Left lung (tissue), 10 donors: Measurements from ENCODE around the gene CENPP. TPM values are rescaled to one million over a fixed set of nuclear protein-coding genes. Genes with fewer than 3 reads are reported as not detected.

Experiments used
- ATAC-seq: fragments of 200-7000 bp; cut with Tn5 transposase; one replicate; pipeline ENCODE4 v1.9.1; 2020; ENCODE audit warnings: moderate library complexity
- DNase-seq, 4 donors: peaks; one replicate each; pipeline ENCODE4 v3.0.0-alpha.2; 2013 to 2020
- H3K27ac ChIP-seq, 2 donors: fragments of 200-600 bp; sonication (generic) in 1 of 2; one replicate each; pipeline versions ENCODE4 v1.5.0 to v1.8.0; 2020 to 2021
- H3K27me3 ChIP-seq, 2 donors: fragments of 200-600 bp; sonication (generic) in 1 of 2; one replicate each; pipeline versions ENCODE4 v1.5.0 to v1.8.0; 2020 to 2021
- H3K36me3 ChIP-seq, 2 donors: fragments of 200-600 bp; sonication (generic) in 1 of 2; one replicate each; pipeline versions ENCODE4 v1.5.0 to v1.8.0; 2020 to 2021
- H3K4me1 ChIP-seq, 2 donors: fragments of 200-600 bp; one replicate each; pipeline ENCODE4 v1.8.0; 2021
- H3K4me3 ChIP-seq, 2 donors: fragments of 200-600 bp; sonication (generic) in 1 of 2; one replicate each; pipeline versions ENCODE4 v1.5.0 to v1.8.0; 2020 to 2021; ENCODE audit warnings: mild to moderate bottlenecking in 1 of 2
- H3K9me3 ChIP-seq, 2 donors: fragments of 200-600 bp; sonication (generic) in 1 of 2; one replicate each; pipeline versions ENCODE4 v1.5.0 to v1.8.0; 2020 to 2021
- intact Hi-C, 2 donors: fragments of 100-400 bp; cut with DNase I; formaldehyde crosslinking; loops; one replicate each; pipeline versions ENCODE4 v1.11.2 to v1.14.2; 2022
- polyA plus RNA-seq, 6 donors: library from polyadenylated mRNA; unstranded; fragments of 120-200 nt; gene quantifications; one replicate each; pipeline ENCODE4 v1.2.1, GENCODE V29; 2013; ENCODE audit not compliant: insufficient read length in 6 of 6
- total RNA-seq, 2 donors: library from RNA; stranded (reverse); fragmentation: NEBNext Ultra II Directional; extraction: Animal tissue kit (Norgen Biotek cat#: 25700); gene quantifications; one replicate each; pipeline ENCODE4 v1.2.1, GENCODE V29; 2021
- TF ChIP-seq, protein P1 (sequence below), 2 donors: fragments of 200-600 bp; sonication (generic) in 1 of 2; IDR thresholded peaks; one replicate each; pipeline versions ENCODE4 v1.5.0 to v1.8.0; 2021; ENCODE audit warnings: antibody characterized with exemption in 2 of 2
- donor health status: DM: no; HTN: yes; CAD: no.
- donor health status: DM: no; HTN: no; CAD: no.

CENPP gene
- total and polyA plus RNA-seq, 8 donors = 3.2 to 9.0 (median 5.7) TPM

DNA sequence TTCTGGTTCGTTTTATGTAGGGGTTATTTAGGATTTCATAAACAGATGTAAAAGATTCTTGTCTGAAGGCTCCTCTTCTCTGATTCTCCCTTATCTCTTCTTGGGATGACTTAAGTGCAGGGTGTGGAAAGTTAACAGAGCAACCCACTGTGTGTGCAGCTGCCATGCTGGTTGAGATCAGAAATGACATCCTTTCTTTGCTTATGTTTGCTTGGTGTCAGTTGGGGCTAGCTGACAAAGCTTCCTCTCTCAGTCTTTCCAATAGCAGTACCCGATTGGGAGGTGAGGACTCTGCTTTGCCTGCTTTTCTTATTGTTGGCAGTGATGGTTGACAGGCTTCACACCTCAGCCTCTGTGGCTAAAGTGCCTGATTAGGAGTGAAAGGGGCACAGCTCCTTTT lies 52.1 kb downstream of the CENPP start:
- no peak overlapping the region for H3K27ac ChIP-seq
- intact Hi-C loops = no loop called here
- H3K27me3 ChIP-seq = no peaks in the 10 kb centered on the region
- H3K36me3 ChIP-seq = no peaks in the 10 kb centered on the region
- TF ChIP-seq, protein P1, sequence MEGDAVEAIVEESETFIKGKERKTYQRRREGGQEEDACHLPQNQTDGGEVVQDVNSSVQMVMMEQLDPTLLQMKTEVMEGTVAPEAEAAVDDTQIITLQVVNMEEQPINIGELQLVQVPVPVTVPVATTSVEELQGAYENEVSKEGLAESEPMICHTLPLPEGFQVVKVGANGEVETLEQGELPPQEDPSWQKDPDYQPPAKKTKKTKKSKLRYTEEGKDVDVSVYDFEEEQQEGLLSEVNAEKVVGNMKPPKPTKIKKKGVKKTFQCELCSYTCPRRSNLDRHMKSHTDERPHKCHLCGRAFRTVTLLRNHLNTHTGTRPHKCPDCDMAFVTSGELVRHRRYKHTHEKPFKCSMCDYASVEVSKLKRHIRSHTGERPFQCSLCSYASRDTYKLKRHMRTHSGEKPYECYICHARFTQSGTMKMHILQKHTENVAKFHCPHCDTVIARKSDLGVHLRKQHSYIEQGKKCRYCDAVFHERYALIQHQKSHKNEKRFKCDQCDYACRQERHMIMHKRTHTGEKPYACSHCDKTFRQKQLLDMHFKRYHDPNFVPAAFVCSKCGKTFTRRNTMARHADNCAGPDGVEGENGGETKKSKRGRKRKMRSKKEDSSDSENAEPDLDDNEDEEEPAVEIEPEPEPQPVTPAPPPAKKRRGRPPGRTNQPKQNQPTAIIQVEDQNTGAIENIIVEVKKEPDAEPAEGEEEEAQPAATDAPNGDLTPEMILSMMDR (IDR thresholded peaks at IDR 0.05) = no peak
- H3K9me3 ChIP-seq = peaks cover 0 to 20% of the 10 kb centered on the region in 2 donors
- H3K4me1 ChIP-seq = no peaks in the 10 kb centered on the region
- ATAC-seq (no peak), DNase-seq (no peak)
- no peak overlapping the region for H3K4me3 ChIP-seq

DNA sequence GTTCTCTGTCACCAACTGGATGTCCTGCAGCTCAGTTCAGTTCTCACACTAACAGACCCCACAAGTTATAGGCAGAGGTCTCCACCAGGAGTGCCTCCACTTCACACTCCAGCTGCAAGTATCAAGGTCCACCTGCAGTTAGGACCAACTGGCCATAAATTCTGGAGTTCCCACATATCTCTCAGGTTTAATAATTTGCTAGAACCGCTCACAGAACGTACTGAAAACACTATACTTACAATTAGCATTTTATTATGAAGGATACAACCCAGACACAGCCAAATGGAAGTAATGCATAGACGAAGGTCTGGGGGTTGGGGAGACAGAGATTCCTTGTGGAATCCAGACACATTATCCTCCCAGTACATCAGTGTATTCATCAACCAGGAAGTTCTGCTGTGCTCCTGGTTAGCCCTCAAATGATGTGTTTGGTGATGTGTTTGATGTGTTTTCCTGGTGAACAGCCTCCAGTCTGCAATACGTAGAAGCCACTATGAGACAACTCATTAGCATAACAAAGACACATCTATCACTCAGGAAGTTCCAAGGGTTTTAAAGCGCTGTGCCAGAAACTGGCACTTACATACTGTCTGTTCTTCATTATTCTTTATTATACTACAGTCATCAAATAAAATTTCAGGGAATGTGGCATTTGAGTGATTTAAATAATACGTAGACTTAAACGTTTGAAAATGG lies 53.3 kb downstream of the CENPP start:
- H3K4me1 ChIP-seq = no peaks in the 10 kb centered on the region
- no peaks in the 10 kb centered on the region for H3K36me3 ChIP-seq
- no peak for DNase-seq
- H3K27me3 ChIP-seq = no peaks in the 10 kb centered on the region
- peaks cover 0 to 10% of the 10 kb centered on the region in 2 donors for H3K9me3 ChIP-seq
- ATAC-seq = no peak
- TF ChIP-seq, protein P1 (IDR thresholded peaks at IDR 0.05) = no peak
- intact Hi-C loops = no loop called here
- H3K4me3 ChIP-seq = no peak overlapping the region
- no peak overlapping the region for H3K27ac ChIP-seq

DNA sequence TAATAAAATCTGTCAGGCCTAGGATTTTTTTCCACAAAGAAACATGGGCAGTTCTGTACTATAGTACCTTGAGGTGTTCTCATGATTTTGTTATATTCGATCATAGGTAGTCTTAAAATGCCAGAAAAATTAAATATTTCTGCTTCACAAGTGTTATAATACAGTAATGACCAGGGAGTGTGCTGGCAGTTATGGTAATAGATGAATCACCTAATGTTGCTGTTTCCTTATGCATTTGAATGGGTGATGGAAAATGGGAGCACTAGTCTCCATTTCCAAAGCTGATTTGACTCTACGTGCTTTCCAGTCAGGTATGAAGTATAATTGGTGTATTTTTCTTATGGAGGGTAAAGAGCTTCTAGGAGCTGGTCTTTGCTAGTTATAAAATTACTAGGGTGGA lies 54.9 kb downstream of the CENPP start:
- TF ChIP-seq, protein P1 (IDR thresholded peaks at IDR 0.05) = no peak
- no peaks in the 10 kb centered on the region for H3K27me3 ChIP-seq
- H3K4me3 ChIP-seq = no peak overlapping the region
- H3K4me1 ChIP-seq = no peaks in the 10 kb centered on the region
- H3K27ac ChIP-seq = no peak overlapping the region
- DNase-seq (no peak), ATAC-seq (no peak)
- H3K9me3 ChIP-seq = no peaks in the 10 kb centered on the region
- intact Hi-C loops = no loop called here
- H3K36me3 ChIP-seq = no peaks in the 10 kb centered on the region

DNA sequence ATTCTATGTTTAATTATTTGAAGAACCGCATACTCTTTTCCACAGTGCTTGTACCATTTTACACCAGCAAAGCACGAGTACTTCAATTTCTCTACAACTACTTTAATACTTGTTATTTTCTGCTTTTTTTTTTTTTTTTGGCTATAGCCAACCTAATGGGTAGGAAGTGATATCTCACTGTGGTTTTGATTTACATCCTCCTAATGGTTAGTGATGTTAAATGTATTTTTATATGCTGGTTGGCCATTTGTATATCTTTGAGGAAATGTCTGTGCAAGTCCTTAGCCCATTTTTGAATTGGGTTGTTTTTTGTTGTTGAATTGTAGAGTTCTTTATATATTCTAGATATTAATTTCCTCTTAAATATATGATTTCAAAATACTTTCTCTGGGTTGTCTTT lies 56.0 kb downstream of the CENPP start:
- Histone ChIP-seq H3K4me1 (no peaks in the 10 kb centered on the region), H3K9me3 (no peaks in the 10 kb centered on the region), H3K27ac (no peak overlapping the region), H3K27me3 (no peaks in the 10 kb centered on the region), H3K36me3 (no peaks in the 10 kb centered on the region), H3K4me3 (no peak overlapping the region)
- intact Hi-C loops = no loop called here
- TF ChIP-seq, protein P1 (IDR thresholded peaks at IDR 0.05) = no peak
- no peak for ATAC-seq
- no peak for DNase-seq

DNA sequence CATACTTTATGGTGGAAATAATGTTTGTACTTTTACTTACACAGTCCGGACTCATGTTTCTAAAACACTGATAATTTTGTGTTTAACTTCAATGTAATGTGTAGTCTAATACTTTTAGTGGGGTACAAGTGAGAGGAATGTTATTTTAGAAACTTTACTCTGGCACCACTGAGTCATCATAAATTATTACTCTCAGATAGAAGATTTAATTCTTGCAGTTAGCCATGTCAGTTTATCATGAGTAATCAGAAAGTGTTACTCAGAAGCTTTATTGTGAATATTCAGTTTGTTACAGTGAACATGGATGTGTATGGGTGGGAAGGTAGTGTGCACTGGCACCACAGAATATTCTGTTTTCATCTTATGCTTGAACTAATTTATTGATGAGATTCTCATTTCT lies 58.6 kb downstream of the CENPP start:
- DNase-seq (no peak), ATAC-seq (no peak)
- no peak overlapping the region for H3K27ac ChIP-seq
- no peaks in the 10 kb centered on the region for H3K27me3 ChIP-seq
- intact Hi-C loops = no loop called here
- TF ChIP-seq, protein P1 (IDR thresholded peaks at IDR 0.05) = no peak
- no peak overlapping the region for H3K4me3 ChIP-seq
- no peaks in the 10 kb centered on the region for H3K36me3 ChIP-seq
- H3K4me1 ChIP-seq = no peaks in the 10 kb centered on the region
- no peaks in the 10 kb centered on the region for H3K9me3 ChIP-seq
